Cardiac muscle cell (in vitro differentiated cells and primary cell): ENCODE measurements around the gene REEP1. TPM values are rescaled to one million over a fixed set of nuclear protein-coding genes. Genes with fewer than 3 reads are reported as not detected.
"Not testable (repeated sequence)": the region's sequence is repeated elsewhere in the genome, so short reads cannot be mapped to it uniquely, and the experiment has no call there.

Source experiments
- DNase-seq, 2 donors: peaks; one replicate each; pipeline versions ENCODE4 v3.0.0 to v3.0.0-alpha.2; 2010 to 2017; ENCODE audit warnings: low read depth in 1 of 2, low spot score in 1 of 2
- H3K27ac ChIP-seq: fragments of 200-600 bp; sonication (generic); 2 replicates; pipeline ENCODE4 v1.5.1; 2016
- H3K27me3 ChIP-seq: fragments of 200-600 bp; sonication (generic); 2 replicates; pipeline ENCODE4 v1.6.0; 2016; ENCODE audit warnings: control low read depth
- H3K36me3 ChIP-seq: fragments of 200-600 bp; sonication (generic); 2 replicates; pipeline ENCODE4 v1.5.1; 2016; ENCODE audit warnings: control low read depth
- H3K4me1 ChIP-seq: fragments of 200-600 bp; sonication (generic); 2 replicates; pipeline ENCODE4 v1.8.1; 2017; ENCODE audit warnings: low read depth, mild to moderate bottlenecking, mixed run types
- H3K4me3 ChIP-seq: fragments of 200-600 bp; sonication (generic); 2 replicates; pipeline ENCODE4 v1.5.1; 2016; ENCODE audit warnings: mild to moderate bottlenecking
- H3K9me3 ChIP-seq: fragments of 200-600 bp; sonication (generic); 2 replicates; pipeline ENCODE4 v1.5.1; 2017; ENCODE audit warnings: low read depth, mild to moderate bottlenecking, control low read depth
- CTCF ChIP-seq: IDR thresholded peaks from 2 replicates; pipeline ENCODE4 v1.5.1; 2012; ENCODE audit warnings: low read depth, mild to moderate bottlenecking, low read length
- polyA plus RNA-seq: library from polyadenylated mRNA; unstranded; fragments of >200 nt; fragmentation: Nextera tagmentation; extraction: Ambion mirVana; gene quantifications from 2 replicates; pipeline ENCODE4 v1.2.1, GENCODE V29; 2016
- total RNA-seq: library from RNA; depleted of rRNA; stranded (reverse); fragments of >200 nt; gene quantifications from 2 replicates; pipeline ENCODE4 v1.2.3, GENCODE V29; 2016

REEP1 gene
- total and polyA plus RNA-seq, 2 experiments from 2014 or later: 14.6 to 19.3 TPM

DNA sequence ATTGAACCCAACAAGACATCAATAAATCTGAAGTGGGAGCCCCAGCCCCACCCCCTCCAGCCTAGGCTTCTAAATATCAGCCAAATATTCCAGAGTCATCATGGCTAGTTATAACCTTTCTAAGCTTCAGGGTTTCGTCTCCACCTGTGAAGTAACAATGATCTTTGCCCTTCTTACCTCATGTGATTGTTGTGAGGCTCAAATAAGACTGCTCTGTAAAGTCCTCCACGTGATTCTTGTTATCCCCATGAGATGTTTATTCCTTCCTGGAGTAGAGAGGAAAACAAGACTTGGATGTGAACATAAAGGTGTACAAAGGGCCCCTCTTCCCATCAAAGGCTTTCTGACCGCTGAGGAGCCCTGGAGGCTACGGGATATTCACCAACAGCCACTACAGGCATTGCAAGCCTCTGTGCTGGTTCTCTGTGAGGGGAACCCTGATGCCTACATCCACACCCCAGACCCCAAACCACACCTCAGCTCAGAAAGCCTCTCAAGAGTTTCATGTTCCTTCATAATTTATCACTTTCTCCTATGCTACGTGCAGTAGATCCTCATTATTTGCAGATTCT is 20.1 kb upstream of the REEP1 start:
- no peaks in the 10 kb centered on the region for H3K36me3 ChIP-seq
- no peak for DNase-seq
- no peaks in the 10 kb centered on the region for H3K9me3 ChIP-seq
- no peak overlapping the region for H3K27ac ChIP-seq
- no peak for TF ChIP-seq CTCF
- H3K27me3 ChIP-seq: peaks cover 7% of the 10 kb centered on the region
- no peaks in the 10 kb centered on the region for H3K4me1 ChIP-seq
- H3K4me3 ChIP-seq: no peak overlapping the region

GRCh38 chr2:86352727-86353221 is 15.3 kb upstream of the REEP1 start:
- no peak overlapping the region for H3K27ac ChIP-seq

DNA sequence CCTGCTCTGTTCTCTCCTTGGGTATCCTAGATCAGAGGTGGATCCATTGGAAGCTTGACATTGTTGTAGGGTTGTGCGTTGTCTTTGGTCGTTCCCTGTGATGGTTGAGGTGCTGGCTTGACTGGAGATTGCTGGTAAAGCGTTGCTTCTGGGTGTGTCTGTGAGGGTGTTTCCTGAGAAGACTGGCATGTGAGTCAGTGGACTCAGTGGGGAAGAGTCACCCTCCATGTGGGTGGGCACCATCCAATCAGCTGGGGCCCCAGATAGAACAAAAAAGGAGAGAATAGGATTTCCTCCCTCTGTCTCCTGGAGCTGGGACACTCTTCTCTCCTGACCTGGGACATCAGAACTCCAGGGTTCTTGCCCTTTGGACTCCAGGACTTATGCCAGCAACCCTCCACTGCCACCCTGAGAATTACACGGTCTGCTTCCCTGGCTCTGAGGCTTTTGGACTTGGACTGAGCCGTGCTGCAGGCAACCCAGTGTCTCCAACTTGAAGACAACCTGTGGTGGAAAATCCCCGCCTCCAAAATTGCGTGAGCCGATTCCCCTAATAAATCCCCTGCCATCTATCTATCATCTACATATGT is 14.8 kb upstream of the REEP1 start:
- no peak for DNase-seq
- H3K27ac ChIP-seq: no peak overlapping the region
- TF ChIP-seq CTCF: no peak

More at GRCh38 chr2:86352727-86353221, 15.3 kb upstream of the REEP1 start:
- Histone ChIP-seq H3K36me3 (no peaks in the 10 kb centered on the region), H3K27me3 (peaks cover 13% of the 10 kb centered on the region), H3K4me3 (no peak overlapping the region), H3K4me1 (no peaks in the 10 kb centered on the region), H3K9me3 (no peaks in the 10 kb centered on the region)
- no peak for TF ChIP-seq CTCF
- DNase-seq: no peak

GRCh38 chr2:86350751-86351150 is 13.3 kb upstream of the REEP1 start:
- Histone ChIP-seq H3K4me1 (peaks cover under 1% of the 10 kb centered on the region), H3K4me3 (no peak overlapping the region), H3K27ac (no peak overlapping the region), H3K27me3 (peaks cover 13% of the 10 kb centered on the region), H3K9me3 (no peaks in the 10 kb centered on the region), H3K36me3 (no peaks in the 10 kb centered on the region)
- TF ChIP-seq CTCF: no peak
- no peak for DNase-seq

More for the DNA sequence above, 14.8 kb upstream of the REEP1 start:
- H3K9me3 ChIP-seq: no peaks in the 10 kb centered on the region
- H3K4me1 ChIP-seq: no peaks in the 10 kb centered on the region
- no peak overlapping the region for H3K4me3 ChIP-seq
- no peaks in the 10 kb centered on the region for H3K36me3 ChIP-seq
- H3K27me3 ChIP-seq: peaks cover 13% of the 10 kb centered on the region

DNA sequence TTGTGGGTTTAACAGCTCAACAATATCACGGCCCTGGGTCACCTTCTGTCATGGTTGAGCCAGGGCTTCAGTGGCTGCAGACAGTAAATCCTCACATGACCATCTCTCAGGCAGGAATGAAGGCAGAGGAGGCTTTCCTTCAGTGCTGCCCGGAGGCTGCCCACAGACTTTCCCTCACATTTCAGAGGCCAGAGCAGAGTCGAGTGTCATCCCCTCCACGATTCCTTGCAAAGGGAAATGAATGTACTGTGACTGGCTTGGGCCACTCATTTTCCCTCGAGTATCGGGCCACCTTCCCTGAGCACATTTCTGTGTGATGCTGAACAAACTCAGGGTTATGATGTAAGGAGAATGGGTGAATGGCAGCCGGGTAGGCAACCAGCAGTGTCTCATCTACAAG is 10.0 kb upstream of the REEP1 start:
- TF ChIP-seq CTCF: no peak

DNA sequence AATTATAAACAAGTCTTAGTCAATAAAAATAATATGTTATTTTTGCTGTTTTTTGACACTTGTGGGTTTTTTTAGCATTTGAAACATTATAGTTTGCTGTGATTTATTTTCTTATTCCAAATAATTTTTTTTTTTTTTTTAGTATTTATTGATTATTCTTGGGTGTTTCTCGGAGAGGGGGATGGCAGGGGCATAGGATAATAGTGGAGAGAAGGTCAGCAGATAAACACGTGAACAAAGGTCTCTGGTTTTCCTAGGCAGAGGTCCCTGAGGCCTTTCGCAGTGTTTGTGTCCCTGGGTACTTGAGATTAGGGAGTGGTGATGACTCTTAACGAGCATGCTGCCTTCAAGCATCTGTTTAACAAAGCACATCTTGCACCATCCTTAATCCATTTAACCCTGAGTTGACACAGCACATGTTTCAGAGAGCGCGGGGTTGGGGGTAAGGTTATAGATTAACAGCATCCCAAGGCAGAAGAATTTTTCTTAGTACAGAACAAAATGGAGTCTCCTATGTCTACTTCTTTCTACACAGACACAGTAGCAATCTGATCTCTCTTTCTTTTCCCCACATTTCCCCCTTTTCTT is 8.5 kb upstream of the REEP1 start:
- not testable (repeated sequence) for H3K27me3 ChIP-seq, H3K27ac ChIP-seq, DNase-seq, H3K9me3 ChIP-seq, H3K36me3 ChIP-seq, H3K4me3 ChIP-seq, H3K4me1 ChIP-seq

More for the DNA sequence above, 10.0 kb upstream of the REEP1 start:
- Histone ChIP-seq H3K27ac (no peak overlapping the region), H3K36me3 (no peaks in the 10 kb centered on the region), H3K9me3 (no peaks in the 10 kb centered on the region), H3K4me1 (peaks cover 4% of the 10 kb centered on the region), H3K27me3 (peaks cover 5% of the 10 kb centered on the region), H3K4me3 (no peak overlapping the region)
- DNase-seq: no peak
